GM23248 (cell line): ENCODE results near the gene HDGFL2.

Source experiments
- EZH2 ChIP-seq: fragments of 200-600 bp; sonication (generic); IDR thresholded peaks from 2 replicates; pipeline ENCODE4 v1.6.1; 2018; ENCODE audit warnings: antibody characterized with exemption, mild to moderate bottlenecking; ENCODE audit not compliant: insufficient read depth, poor library complexity, severe bottlenecking
- EZH2phosphoT487 ChIP-seq: fragments of 200-600 bp; sonication (generic); IDR thresholded peaks from 2 replicates; pipeline ENCODE4 v1.6.1; 2018; ENCODE audit warnings: antibody characterized with exemption, moderate library complexity, mild to moderate bottlenecking, low read depth; ENCODE audit not compliant: insufficient read depth

DNA sequence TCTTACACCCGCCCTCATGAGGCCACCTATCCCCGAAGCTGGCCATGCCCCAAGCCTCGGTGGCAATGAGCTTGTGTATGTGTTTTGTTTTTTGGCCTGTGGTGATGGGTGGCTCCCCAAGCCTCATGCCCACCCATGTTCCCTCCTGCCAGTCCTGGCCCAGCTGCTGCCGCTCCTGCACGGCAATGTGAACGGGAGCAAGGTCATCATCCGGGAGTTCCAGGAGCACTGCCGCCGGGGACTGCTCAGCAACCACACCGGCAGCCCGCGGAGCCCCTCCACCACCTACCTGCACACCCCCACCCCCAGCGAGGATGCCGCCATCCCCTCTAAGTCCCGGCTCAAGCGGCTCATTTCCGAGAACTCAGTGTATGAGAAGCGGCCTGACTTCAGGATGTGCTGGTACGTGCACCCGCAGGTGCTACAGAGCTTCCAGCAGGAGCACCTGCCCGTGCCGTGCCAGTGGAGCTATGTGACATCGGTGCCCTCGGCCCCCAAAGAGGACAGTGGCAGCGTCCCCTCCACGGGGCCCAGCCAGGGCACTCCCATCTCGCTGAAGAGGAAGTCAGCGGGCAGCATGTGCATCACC is 39.1 kb upstream of the HDGFL2 start:
- TF ChIP-seq EZH2phosphoT487 (no peak), EZH2 (no peak)
